SK-N-SH treated with all-trans-retinoic acid at 6 μM for 48 hours (cell line): Measurements from ENCODE around the gene TNFRSF1A.

Experiments
- ARNTL ChIP-seq: fragments of 450-650 bp; formaldehyde crosslinking; IDR thresholded peaks from 2 replicates; pipeline ENCODE4 v1.5.0; 2020; ENCODE audit warnings: low read depth, mild to moderate bottlenecking, moderate library complexity, borderline replicate concordance
- CREB5 ChIP-seq: fragments of 250-450 bp; sonication (Bioruptor Pico); IDR thresholded peaks from 2 replicates; pipeline ENCODE4 v1.5.1; 2020; ENCODE audit warnings: low read depth, mild to moderate bottlenecking, moderate library complexity
- CSRNP3 ChIP-seq: fragments of 250-450 bp; sonication (Bioruptor Pico); IDR thresholded peaks from 2 replicates; pipeline ENCODE4 v1.5.1; 2021; ENCODE audit warnings: mild to moderate bottlenecking, moderate library complexity
- ESRRG ChIP-seq: fragments of 250-450 bp; sonication (Bioruptor Pico); IDR thresholded peaks from 2 replicates; pipeline ENCODE4 v1.6.1; 2021; ENCODE audit warnings: mild to moderate bottlenecking
- ISL1 ChIP-seq: fragments of 250-450 bp; sonication (Bioruptor Pico); IDR thresholded peaks from 2 replicates; pipeline ENCODE4 v2.1.2; 2022; ENCODE audit warnings: mild to moderate bottlenecking, moderate library complexity
- PATZ1 ChIP-seq: fragments of 250-450 bp; sonication (Bioruptor Pico); IDR thresholded peaks from 2 replicates; pipeline ENCODE4 v1.8.0; 2020; ENCODE audit warnings: mild to moderate bottlenecking, moderate library complexity, borderline replicate concordance
- PPARA ChIP-seq: fragments of 250-450 bp; sonication (Bioruptor Pico); IDR thresholded peaks from 2 replicates; pipeline ENCODE4 v1.5.0; 2020; ENCODE audit warnings: mild to moderate bottlenecking, borderline replicate concordance
- TOX ChIP-seq: fragments of 250-450 bp; sonication (Bioruptor Pico); IDR thresholded peaks from 2 replicates; pipeline ENCODE4 v1.8.0; 2021; ENCODE audit warnings: mild to moderate bottlenecking, moderate library complexity, borderline replicate concordance
- ZC3H10 ChIP-seq: fragments of 250-450 bp; sonication (Bioruptor Pico); IDR thresholded peaks from 2 replicates; pipeline ENCODE4 v1.5.1; 2021; ENCODE audit warnings: mild to moderate bottlenecking, moderate library complexity
- ZFP3 ChIP-seq: fragments of 250-450 bp; sonication (Bioruptor Pico); IDR thresholded peaks from 2 replicates; pipeline ENCODE4 v1.5.0; 2020; ENCODE audit warnings: mild to moderate bottlenecking, moderate library complexity
- ZFP30 ChIP-seq: fragments of 450-650 bp; formaldehyde crosslinking; IDR thresholded peaks from 2 replicates; pipeline ENCODE4 v1.5.0; 2022; ENCODE audit warnings: mild to moderate bottlenecking, moderate library complexity
- ZNF565 ChIP-seq: fragments of 450-650 bp; formaldehyde crosslinking; conservative IDR thresholded peaks from 2 replicates; pipeline ENCODE4 v1.5.0; 2020; ENCODE audit warnings: low read depth, mild to moderate bottlenecking, moderate library complexity
- ZNF8 ChIP-seq: fragments of 450-650 bp; formaldehyde crosslinking; IDR thresholded peaks from 2 replicates; pipeline ENCODE4 v1.5.0; 2020; ENCODE audit warnings: mild to moderate bottlenecking, moderate library complexity

GRCh38 chr12:6374028-6374785 lies 32.3 kb upstream of the TNFRSF1A start:
- TF ChIP-seq PPARA (CRISPR knock-in tag), result no peak
- TF ChIP-seq ISL1 (CRISPR knock-in tag), result no peak
- no peak for TF ChIP-seq ZC3H10 (CRISPR knock-in tag)
- no peak for TF ChIP-seq TOX
- TF ChIP-seq ESRRG (CRISPR knock-in tag), result no peak
- no peak for TF ChIP-seq CREB5 (CRISPR knock-in tag)
- no peak for TF ChIP-seq PATZ1
- TF ChIP-seq CSRNP3 (CRISPR knock-in tag), result no peak
- TF ChIP-seq ARNTL, result no peak
- TF ChIP-seq ZFP3 (CRISPR knock-in tag), result no peak
- no peak for TF ChIP-seq ZFP30 (CRISPR knock-in tag)
- TF ChIP-seq ZNF565, result no peak
- TF ChIP-seq ZNF8, result no peak
